HG03457 (cell line): ENCODE measurements around the gene SLC22A8.
"Not testable (repeated sequence)": the region's sequence is repeated elsewhere in the genome, so short reads cannot be mapped to it uniquely, and the experiment has no call there.

Experiments
- ATAC-seq: cut with Tn5 transposase; IDR thresholded peaks from one replicate; pipeline ENCODE4 v1.9.1; 2021; ENCODE audit warnings: moderate number of reproducible peaks; ENCODE audit not compliant: unreplicated experiment

Gene SLC22A8

DNA sequence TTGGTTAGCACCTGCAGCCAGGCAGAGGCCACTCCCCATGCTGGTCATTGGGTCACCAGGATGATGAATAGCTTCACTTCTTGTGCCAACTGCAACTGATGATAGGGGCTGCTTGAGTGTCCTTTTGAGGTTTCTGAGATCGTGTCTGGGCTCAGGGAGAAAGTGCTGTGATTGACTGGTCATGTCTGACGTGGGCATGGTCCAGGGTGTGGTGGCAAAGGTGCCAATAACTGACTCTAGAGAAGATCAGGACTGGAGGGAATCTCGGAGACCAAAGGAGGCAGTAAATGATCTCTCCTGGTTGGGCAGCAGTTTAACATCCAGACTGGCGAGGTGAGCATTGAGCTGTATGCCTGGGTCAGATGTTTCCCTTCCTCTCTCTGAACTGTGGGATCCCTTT lies 20.9 kb downstream of the SLC22A8 start:
- no peak for ATAC-seq

DNA sequence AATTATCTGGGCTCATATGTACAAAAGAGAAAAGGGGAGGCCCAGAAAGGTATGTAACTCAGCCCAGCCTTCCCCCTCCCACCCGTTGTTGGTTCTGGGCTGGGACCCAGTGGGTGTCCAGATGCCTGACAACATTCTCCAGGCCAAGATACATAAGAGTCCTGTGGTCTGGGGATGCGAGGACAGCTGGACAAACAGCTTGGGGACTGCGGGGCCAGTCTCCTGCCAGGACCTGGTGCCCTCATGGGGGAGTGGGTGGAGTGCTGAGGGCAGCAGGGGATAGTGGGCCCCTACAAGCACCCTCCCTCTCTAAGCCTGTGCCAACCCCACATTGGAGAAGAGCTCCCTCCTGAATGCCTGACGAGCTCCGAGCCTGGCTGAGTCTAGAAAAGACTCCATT lies 27.4 kb downstream of the SLC22A8 start:
- no peak for ATAC-seq

GRCh38 chr11:62985041-62985750 lies 30.4 kb downstream of the SLC22A8 start:
- no peak for ATAC-seq

DNA sequence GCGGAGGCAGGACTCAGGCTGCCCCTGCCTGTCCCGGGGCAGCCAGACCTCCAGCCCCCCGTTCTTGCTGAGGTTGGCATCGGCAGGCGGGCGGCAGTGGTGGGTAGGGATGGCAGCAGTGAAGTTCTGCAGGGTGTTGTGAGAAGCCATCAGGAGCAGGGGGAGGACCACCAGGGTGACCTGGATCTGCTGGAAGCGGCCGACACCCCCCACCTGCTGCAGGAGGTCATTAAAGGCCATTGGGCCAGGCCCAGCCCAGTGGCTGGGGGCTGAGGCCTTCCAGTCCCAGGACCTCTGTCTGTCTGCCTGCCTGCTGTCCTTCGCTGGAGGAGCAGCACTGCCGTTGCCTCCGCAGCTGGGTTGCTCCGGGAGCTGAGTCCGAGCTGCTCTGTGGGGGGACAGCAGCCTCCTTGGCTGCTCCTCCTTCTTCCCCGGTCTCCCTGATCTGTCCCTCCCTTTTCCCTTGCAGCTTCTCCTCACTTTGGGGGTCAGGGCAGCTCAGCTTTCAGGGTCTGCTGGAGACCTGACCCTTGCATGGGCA lies 31.1 kb downstream of the SLC22A8 start, which contains the start of gene SLC22A6:
Gene SLC22A6, minus strand, starts transcription at position 517 of the 541 bp plus-strand sequence. Its CDS starts 277 bp downstream, at position 240.
- ATAC-seq = no peak

DNA sequence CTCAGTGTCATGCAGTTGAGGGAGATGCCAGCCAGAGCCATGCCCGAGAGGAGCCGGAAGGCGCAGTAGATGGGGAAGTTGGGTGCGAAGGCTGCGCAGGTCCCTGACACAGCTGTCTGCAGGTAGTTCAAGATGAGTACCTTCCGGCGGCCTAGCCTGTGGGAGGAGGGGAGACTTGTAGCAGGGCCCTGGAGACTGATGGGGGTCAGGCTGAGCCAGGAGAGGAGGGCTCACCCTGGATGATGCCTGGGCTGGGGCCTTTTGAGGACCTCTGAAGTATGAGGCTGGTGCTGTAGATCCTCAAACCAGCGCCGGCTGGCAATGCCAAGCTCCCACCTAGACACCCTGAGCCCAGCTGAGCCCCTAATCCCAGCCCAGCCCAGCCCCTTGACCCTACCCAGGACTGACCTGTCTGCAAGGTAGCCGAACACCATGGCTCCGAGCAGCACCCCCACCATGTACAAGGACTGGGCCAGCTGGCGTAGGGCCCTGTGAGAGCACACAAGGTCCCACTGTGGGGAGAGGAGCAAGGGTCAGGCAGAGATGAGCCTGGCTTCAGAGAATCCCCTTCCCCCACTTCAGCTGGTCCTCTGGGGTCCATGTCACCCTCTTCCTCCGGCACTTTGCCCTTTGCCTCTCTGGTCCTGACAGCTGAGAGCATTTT lies 32.0 kb downstream of the SLC22A8 start:
- no peak for ATAC-seq

- no peak for ATAC-seq
Observed at GRCh38 chr11:62981743-62982142, 33.9 kb downstream of the SLC22A8 start.

DNA sequence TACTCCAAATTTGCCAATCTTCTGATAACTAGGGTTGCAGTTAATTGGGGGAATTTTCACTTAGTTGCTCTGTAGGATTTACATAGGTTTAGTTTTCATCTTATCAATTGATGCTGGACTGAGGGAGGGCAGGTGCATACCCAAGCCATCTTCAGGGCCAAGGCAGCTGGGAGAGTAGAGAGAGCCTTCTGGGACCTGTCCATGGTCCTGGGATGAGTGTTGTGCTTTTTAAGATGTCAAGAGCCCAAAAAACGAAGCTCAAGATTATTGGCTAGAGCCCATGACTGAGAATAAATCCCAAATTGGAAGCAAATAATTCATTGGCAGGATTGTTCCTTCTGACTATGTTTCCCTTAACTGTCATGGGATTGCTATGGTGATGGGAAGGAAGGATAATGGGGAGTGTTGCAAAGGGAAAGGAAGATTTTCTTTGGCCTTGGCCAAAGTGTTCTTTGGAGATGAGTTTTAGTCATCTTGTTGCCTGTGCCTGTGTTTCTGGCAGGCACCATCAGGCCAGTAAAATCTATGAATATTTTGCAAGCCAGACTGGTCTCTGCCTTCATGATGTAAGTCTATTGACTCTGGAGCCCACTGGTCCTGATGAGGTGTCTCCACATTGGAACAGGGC lies 35.4 kb downstream of the SLC22A8 start:
- ATAC-seq = no peak

DNA sequence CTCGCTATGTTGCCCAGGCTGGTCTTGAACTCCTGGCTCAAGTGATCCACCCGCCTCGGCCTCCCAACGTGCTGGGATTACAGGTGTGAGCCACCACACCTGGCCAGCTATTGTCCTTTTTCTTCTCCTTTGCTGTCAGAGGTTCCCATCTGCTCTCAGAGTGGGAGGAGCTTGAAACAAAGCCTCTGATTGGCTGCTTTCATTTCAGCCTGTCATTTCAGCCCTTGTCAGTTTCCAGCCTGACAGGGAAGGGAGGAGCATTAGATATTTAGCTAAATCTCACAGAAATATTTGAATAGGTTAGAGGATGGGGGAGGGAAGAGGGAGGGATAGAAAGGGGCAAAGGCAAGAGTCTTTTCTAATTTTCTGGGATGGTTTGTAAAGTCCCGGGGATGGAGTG lies 39.5 kb downstream of the SLC22A8 start:
- no peak for ATAC-seq

DNA sequence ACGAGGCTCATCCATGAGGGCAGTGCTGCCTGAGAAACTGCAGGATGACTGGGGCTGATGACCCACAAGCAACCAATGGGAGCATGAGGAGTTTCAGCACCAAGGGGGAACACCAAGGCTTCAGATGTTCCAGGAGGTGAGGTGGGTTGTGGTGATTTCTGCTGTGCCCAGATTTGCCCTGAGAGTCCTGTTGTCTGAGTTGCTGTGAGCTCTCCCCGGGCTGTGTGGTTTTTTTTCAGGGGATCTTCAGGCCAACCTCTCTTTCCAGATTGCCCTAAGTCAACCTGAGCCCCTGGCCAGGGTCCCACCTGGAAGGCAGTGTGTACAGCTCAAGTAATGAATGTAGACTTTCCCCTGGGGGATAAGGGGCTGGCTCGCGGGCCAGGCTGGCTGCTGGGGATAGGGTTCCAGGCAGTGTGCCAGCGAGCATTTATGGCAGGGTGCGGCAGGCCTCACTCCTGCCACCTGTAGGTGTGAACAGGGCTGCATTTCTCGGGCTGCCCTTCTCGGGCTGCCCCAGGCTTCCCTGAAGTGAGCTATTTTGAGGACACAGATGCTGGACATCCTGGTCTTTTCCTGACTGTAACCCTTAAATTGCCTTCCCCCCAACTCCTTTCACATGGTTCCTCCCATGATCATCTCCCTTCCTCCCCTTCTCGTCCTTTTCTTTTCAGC lies 40.7 kb downstream of the SLC22A8 start:
- ATAC-seq = no peak

GRCh38 chr11:62965574-62965973 lies 50.1 kb downstream of the SLC22A8 start:
- no peak for ATAC-seq

DNA sequence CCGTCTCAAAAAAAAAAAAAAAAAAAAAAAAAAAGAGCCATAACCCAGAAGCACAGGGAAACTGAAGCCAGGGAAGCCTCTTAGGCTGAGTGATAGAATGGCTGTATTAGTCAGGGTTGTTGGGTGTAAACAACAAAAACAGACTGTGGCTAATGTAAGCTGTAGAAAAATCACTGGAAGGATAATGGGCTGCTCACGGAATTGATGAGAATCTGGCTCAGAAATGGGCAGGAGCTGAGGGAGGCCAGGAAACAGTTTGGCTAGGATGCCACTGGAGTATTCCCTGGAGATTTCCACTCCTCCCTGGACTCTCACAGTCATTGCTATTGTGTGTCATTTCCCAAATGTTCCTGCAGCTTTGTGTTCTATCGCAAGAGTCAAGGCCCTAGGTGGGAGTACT lies 53.2 kb downstream of the SLC22A8 start:
- ATAC-seq = no peak

DNA sequence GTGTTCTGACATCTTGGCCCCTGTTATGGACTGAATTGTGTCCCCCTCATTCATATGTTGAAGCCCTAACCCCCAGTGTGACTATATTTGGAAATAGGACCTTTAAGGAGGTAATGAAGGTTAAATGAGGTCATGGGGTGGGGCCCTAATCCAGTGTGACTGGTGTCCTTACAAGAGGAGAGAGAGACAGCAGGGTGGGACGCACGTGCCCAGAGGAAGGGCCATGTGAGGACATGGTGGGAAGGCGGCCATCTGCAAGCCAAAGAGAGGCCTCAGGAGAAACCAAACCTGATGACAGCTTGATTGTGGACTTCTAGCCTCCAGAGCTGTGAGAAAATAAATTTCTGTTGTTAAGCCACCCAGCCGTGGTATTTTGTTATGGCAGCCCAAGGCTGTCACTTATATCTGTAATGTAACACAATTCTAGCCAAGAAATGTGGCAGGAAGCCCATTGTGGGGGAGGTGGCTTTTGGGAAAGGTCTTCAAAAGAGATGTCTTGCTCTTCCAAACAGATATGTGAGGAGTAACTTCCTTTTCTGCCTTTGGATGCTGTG lies 54.5 kb downstream of the SLC22A8 start:
- no peak for ATAC-seq

- no peak for ATAC-seq
Observed at GRCh38 chr11:62959422-62959980, 56.1 kb downstream of the SLC22A8 start.

DNA sequence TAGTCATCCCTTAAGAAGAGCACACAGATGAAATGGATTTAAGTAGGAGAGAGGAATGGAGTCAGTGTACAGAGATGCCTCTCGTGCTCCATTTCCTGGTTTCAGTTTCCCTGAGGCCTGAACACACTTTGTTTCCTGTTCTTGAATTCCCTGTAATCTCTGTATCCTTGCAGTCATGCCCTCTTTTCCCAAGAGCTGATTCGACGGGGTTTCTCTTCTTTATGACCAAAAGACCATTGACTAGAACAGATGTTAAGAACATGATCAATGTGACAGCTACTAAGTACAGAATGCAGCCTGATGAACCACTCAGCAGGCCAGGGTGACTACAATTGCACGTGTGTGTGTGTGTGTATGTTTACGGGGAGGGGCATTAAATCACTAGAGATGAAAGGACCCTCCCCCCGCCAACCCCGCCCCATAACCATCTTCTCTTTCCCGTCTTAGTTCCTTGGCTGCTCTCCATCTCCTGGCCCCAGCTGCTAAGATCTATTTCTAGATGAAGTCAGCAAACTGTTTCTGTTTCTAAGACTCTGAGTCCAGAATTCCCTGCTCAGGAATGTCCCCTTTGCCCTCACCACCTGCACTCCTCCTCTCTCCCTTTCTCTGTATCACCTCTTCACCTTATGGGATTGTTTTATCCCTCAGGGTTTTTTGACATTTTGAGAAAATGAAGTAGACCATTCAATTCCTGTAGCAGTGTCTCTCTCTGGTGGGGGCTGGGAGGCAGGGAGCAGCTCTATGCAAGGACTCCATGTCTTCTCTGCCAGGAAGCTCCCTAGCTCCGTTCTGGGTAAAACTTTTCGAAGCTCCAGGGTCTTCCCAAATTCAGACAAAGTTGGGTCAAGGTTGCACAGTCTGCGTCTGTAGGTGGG lies 56.9 kb downstream of the SLC22A8 start:
- ATAC-seq = no peak

- no peak for ATAC-seq
Observed at GRCh38 chr11:62957147-62957546, 58.5 kb downstream of the SLC22A8 start.

DNA sequence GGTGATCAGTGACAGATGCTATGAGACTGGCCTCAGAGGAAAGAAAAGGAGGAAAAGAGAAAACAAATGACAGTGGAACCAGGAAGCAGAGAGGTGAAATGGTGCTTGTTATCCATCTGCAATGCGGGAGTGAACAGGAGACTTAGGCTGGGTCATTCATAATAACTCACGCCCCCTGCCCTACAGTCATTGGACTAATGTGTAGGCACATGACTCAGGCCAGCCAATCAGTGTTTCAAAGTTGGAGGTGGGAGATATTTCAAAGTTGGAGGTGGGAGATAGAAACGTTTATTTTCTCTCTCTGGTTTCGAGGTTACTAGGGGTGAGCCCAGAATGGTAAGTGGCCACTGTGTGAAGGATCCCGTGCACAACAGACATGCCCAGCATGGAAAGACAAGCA lies 61.2 kb downstream of the SLC22A8 start:
- ATAC-seq = no peak

DNA sequence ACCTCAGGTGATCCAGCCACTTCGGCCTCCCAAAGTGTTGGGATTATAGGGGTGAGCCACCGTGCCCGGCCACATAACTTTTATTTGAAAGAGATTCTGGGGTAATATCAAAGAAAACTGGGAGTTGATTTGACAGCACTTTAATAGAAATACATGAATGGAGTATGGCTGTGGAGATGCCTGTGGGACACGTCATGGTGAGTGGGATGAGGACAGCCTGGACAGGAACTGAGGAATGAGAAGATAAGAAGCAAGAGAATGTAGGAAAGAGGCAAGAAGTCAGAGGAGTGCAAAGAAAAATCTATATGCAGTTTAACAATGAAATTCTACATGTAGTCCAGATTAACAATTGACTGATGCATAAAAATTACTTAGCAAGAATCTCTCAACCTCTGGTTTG lies 61.8 kb downstream of the SLC22A8 start:
- ATAC-seq = no peak

- no peak for ATAC-seq
Observed at GRCh38 chr11:62948765-62949320, 66.8 kb downstream of the SLC22A8 start.

GRCh38 chr11:62945538-62945937 lies 70.1 kb downstream of the SLC22A8 start:
- not testable (repeated sequence) for ATAC-seq
